Measurements from ENCODE around the gene TACC3.
A peak's percentile ranks its signal among the peaks of the same experiment; 100 is the strongest.

TACC3 gene

DNA sequence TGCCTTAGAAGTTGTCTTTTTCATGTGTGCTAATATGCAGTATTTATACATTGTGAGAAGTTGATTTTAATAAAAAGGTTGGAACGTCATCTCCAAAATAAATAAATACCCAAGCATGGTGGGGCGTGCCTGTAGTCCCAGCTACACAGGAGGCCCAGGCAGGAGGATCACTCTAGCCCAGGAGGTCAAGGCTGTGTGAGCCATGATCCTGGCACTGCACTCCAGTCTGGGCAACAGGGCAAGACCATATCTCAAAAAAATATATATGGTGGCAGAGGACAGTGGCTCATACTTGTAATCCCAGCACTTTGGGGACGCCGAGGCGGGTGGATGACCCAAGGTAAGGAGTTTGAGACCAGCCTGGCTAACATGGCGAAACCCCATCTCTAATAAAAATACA lies 15.6 kb upstream of the TACC3 start:
- no peak for DNase-seq (ENCODE audit: low read depth)
- TF ChIP-seq CTCF (IDR thresholded peaks at IDR 0.05; ENCODE audit: control insufficient read depth, insufficient read depth, low read depth, low read length, missing control alignments), result no peak
- H3K4me3 ChIP-seq (ENCODE audit: control insufficient read depth, low read depth, low read length), result no peak overlapping the region

DNA sequence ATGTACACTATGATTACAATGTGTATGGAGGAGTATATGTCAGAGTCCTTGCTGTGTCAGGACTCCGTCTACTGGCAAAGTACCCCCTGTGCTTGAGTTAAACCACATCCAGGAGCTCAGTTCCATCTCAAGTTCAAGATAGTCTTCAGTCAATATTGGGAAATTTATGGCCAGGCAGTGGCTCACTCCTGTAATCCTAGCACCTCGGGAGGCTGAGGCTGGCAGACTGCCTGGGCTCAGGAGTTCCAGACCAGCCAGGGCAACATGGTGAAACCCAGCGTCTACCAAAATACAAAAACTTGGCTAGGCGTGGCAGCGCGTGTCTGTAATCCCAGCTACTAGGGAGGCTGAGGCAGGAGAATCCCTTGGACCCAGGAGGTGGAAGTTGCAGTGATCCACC lies 15.0 kb upstream of the TACC3 start:
- no peak for DNase-seq (ENCODE audit: low read depth)
- no peak overlapping the region for H3K4me3 ChIP-seq (ENCODE audit: control insufficient read depth, low read depth, low read length)
- TF ChIP-seq CTCF (IDR thresholded peaks at IDR 0.05; ENCODE audit: control insufficient read depth, insufficient read depth, low read depth, low read length, missing control alignments), result no peak

DNA sequence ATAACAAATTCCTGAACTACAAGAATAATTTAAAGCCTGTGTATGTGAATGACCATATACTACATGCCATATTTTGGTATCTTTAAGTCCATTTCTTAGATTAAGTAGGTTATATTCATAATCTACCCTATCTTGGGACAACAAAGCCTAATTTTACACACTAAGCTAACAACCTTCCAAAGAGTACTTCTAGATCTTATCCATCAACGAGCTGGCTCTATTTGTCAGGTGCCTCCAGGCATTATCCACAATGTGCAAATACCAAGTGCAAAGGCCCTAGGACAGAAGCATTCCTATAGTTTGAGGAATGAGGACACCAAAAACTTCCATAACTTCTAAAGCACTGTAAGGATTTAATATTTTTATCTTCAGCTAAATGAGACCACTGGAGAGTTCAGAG lies 12.7 kb upstream of the TACC3 start:
- no peak for TF ChIP-seq CTCF (IDR thresholded peaks at IDR 0.05; ENCODE audit: control insufficient read depth, insufficient read depth, low read depth, low read length, missing control alignments)
- no peak overlapping the region for H3K4me3 ChIP-seq (ENCODE audit: control insufficient read depth, low read depth, low read length)
- no peak for DNase-seq (ENCODE audit: low read depth)

- peak overlapping the region; percentile 80 for H3K4me3 ChIP-seq (ENCODE audit: control insufficient read depth, low read depth, low read length)
- DNase-seq (ENCODE audit: low read depth), result no peak
- no peak for TF ChIP-seq CTCF (IDR thresholded peaks at IDR 0.05; ENCODE audit: control insufficient read depth, insufficient read depth, low read depth, low read length, missing control alignments)
These were observed 10.2 kb upstream of the TACC3 start for GRCh38 chr4:1711055-1711570.

DNA sequence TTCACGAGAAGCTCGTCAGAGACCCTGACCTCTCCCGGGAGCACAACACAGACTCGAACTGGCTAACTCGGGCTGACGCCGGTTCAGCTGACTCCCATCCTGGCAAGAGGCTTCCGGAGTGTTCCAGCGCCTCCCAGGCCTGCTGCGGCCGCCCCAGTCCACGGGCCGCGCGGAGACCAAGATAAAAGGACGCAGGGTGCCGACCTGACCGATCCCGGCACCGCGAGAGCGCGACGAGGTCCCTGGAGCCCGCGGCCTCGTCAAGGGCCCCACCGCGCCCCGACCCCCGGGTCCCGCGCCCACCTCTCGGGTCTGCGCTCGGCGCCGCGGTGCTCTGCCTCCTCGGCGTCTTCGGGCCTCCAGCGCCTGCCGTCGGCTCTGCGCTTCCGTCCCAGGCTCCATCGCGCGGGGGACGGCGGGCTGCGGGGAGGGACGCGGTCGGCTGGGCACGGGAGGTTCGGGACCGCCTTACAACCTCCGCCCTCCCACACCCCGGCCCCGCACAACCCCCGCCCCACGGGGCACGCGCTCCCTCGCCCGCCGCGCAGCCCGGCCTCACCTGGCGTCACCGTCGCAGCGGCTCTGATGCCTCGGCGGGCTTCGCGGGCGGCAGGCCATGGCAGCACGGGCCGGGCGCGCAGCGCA lies 9.6 kb upstream of the TACC3 start:
- DNase-seq (ENCODE audit: low read depth), result no peak
- no peak for TF ChIP-seq CTCF (IDR thresholded peaks at IDR 0.05; ENCODE audit: control insufficient read depth, insufficient read depth, low read depth, low read length, missing control alignments)
- peak overlapping the region; percentile 80 for H3K4me3 ChIP-seq (ENCODE audit: control insufficient read depth, low read depth, low read length)

DNA sequence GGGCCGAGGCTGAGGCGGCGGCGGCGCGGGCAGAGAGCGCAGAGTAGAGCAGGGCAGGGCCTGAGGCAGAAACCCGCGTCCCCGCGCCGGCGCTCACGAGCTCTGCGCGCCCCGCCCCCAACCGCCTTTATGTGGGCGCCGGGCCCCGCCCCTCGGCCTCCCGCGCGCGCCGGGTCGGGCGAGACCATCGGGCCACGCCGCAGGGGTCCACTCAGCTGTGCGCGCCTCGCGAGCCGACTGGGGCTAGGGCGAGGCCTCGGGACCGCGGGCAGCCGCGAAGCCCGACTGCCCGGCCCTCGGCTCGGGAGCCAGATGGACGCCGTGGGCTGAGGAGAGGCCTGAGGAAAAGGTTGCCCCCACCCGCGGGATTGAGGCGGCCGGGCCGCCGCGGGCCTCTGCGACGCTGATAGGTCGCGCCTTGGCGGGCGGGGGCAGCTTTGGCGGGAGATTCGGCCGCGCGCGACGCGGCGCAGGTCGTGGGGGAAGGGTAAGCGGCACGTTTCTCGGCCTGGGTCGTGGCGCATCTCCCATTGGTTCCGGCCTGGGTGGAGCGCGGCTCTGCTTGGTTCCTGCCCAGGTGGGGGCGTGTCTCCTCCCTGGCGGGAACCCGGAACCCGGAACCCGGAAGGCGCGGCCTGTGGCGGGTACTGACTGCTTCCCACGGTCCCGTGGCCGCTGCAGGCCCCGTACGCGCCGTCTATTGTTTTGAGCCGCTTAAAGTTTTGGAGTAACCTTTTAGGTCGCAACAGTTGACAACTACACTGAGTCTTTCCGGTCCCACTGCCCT lies 8.9 kb upstream of the TACC3 start, which contains the start of gene SLBP:
SLBP (minus strand) TSS at position 104 of the 787 bp plus-strand sequence. CDS start 131 bp downstream, outside the sequence.
- DNase-seq (ENCODE audit: low read depth), result peak; percentile 58
- H3K4me3 ChIP-seq (ENCODE audit: control insufficient read depth, low read depth, low read length), result peak within 1 kb of the TSS; percentile 80
- no peak for TF ChIP-seq CTCF (IDR thresholded peaks at IDR 0.05; ENCODE audit: control insufficient read depth, insufficient read depth, low read depth, low read length, missing control alignments)

Measured in AG09309 (cell line).